SK-N-SH treated with all-trans-retinoic acid at 6 μM for 48 hours (cell line): ENCODE results near the gene SVOPL.

ENCODE experiments used
- CREB5 ChIP-seq: fragments of 250-450 bp; sonication (Bioruptor Pico); IDR thresholded peaks from 2 replicates; pipeline ENCODE4 v1.5.1; 2020; ENCODE audit warnings: low read depth, mild to moderate bottlenecking, moderate library complexity
- CSRNP3 ChIP-seq: fragments of 250-450 bp; sonication (Bioruptor Pico); IDR thresholded peaks from 2 replicates; pipeline ENCODE4 v1.5.1; 2021; ENCODE audit warnings: mild to moderate bottlenecking, moderate library complexity
- ESRRG ChIP-seq: fragments of 250-450 bp; sonication (Bioruptor Pico); IDR thresholded peaks from 2 replicates; pipeline ENCODE4 v1.6.1; 2021; ENCODE audit warnings: mild to moderate bottlenecking
- PATZ1 ChIP-seq: fragments of 250-450 bp; sonication (Bioruptor Pico); IDR thresholded peaks from 2 replicates; pipeline ENCODE4 v1.8.0; 2020; ENCODE audit warnings: mild to moderate bottlenecking, moderate library complexity, borderline replicate concordance
- TSHZ2 ChIP-seq: fragments of 250-450 bp; sonication (Bioruptor Pico); IDR thresholded peaks from 2 replicates; pipeline ENCODE4 v1.5.0; 2020; ENCODE audit warnings: mild to moderate bottlenecking, moderate library complexity
- ZC3H10 ChIP-seq: fragments of 250-450 bp; sonication (Bioruptor Pico); IDR thresholded peaks from 2 replicates; pipeline ENCODE4 v1.5.1; 2021; ENCODE audit warnings: mild to moderate bottlenecking, moderate library complexity
- ZFP3 ChIP-seq: fragments of 250-450 bp; sonication (Bioruptor Pico); IDR thresholded peaks from 2 replicates; pipeline ENCODE4 v1.5.0; 2020; ENCODE audit warnings: mild to moderate bottlenecking, moderate library complexity
- ZFP30 ChIP-seq: fragments of 450-650 bp; formaldehyde crosslinking; IDR thresholded peaks from 2 replicates; pipeline ENCODE4 v1.5.0; 2022; ENCODE audit warnings: mild to moderate bottlenecking, moderate library complexity
- ZNF565 ChIP-seq: fragments of 450-650 bp; formaldehyde crosslinking; conservative IDR thresholded peaks from 2 replicates; pipeline ENCODE4 v1.5.0; 2020; ENCODE audit warnings: low read depth, mild to moderate bottlenecking, moderate library complexity
- ZNF70 ChIP-seq: fragments of 450-650 bp; formaldehyde crosslinking; IDR thresholded peaks from 2 replicates; pipeline ENCODE4 v1.5.0; 2020; ENCODE audit warnings: mild to moderate bottlenecking, moderate library complexity
- ZNF8 ChIP-seq: fragments of 450-650 bp; formaldehyde crosslinking; IDR thresholded peaks from 2 replicates; pipeline ENCODE4 v1.5.0; 2020; ENCODE audit warnings: mild to moderate bottlenecking, moderate library complexity

- no peak for TF ChIP-seq ZNF70 (CRISPR knock-in tag)
- no peak for TF ChIP-seq ZFP30 (CRISPR knock-in tag)
- no peak for TF ChIP-seq CSRNP3 (CRISPR knock-in tag)
- TF ChIP-seq CREB5 (CRISPR knock-in tag), result no peak
- TF ChIP-seq ZC3H10, result no peak
- TF ChIP-seq ESRRG, result no peak
- no peak for TF ChIP-seq ZFP3 (CRISPR knock-in tag)
- TF ChIP-seq ZNF8 (CRISPR knock-in tag), result no peak
- no peak for TF ChIP-seq TSHZ2 (CRISPR knock-in tag)
- no peak for TF ChIP-seq PATZ1 (CRISPR knock-in tag)
- TF ChIP-seq ZNF565 (CRISPR knock-in tag), result no peak
Measured at GRCh38 chr7:138710536-138711385, 9.6 kb upstream of the SVOPL start.
